IPS-15b (cell line): Measurements from ENCODE around the gene RIMOC1.

Experiments used
- H3K27me3 ChIP-seq: one replicate; pipeline ENCODE4 v1.6.1; 2013; ENCODE audit warnings: low read length; ENCODE audit not compliant: control insufficient read depth, insufficient read depth
- H3K36me3 ChIP-seq: one replicate; pipeline ENCODE4 v1.6.1; 2013; ENCODE audit warnings: low read length; ENCODE audit not compliant: control insufficient read depth, insufficient read depth
- H3K4me1 ChIP-seq: one replicate; pipeline ENCODE4 v1.6.1; 2013; ENCODE audit warnings: mild to moderate bottlenecking, low read length; ENCODE audit not compliant: control insufficient read depth, insufficient read depth
- H3K4me3 ChIP-seq: one replicate; pipeline ENCODE4 v1.5.1; 2013; ENCODE audit warnings: low read depth, low read length
- H3K9ac ChIP-seq: one replicate; pipeline ENCODE4 v1.6.1; 2013; ENCODE audit warnings: low read depth, mild to moderate bottlenecking, low read length
- H3K9me3 ChIP-seq: one replicate; pipeline ENCODE4 v1.6.1; 2013; ENCODE audit warnings: mild to moderate bottlenecking, low read length; ENCODE audit not compliant: control insufficient read depth, insufficient read depth

The RIMOC1 gene

GRCh38 chr5:41893074-41893851, 10.9 kb upstream of the RIMOC1 start:
- no peak overlapping the region for H3K4me3 ChIP-seq
- no peaks in the 10 kb centered on the region for H3K36me3 ChIP-seq
- H3K27me3 ChIP-seq, result no peaks in the 10 kb centered on the region
- H3K4me1 ChIP-seq, result no peaks in the 10 kb centered on the region
- H3K9ac ChIP-seq, result no peak overlapping the region
- H3K9me3 ChIP-seq, result no peaks in the 10 kb centered on the region

GRCh38 chr5:41896230-41896629, 7.9 kb upstream of the RIMOC1 start:
- Histone ChIP-seq H3K9me3 (no peaks in the 10 kb centered on the region), H3K4me3 (no peak overlapping the region), H3K27me3 (no peaks in the 10 kb centered on the region), H3K36me3 (no peaks in the 10 kb centered on the region), H3K9ac (no peak overlapping the region), H3K4me1 (no peaks in the 10 kb centered on the region)

- no peaks in the 10 kb centered on the region for H3K4me1 ChIP-seq
- no peak overlapping the region for H3K9ac ChIP-seq
- H3K9me3 ChIP-seq, result no peaks in the 10 kb centered on the region
- no peaks in the 10 kb centered on the region for H3K36me3 ChIP-seq
- peak overlapping the region; percentile 76 for H3K4me3 ChIP-seq
- no peaks in the 10 kb centered on the region for H3K27me3 ChIP-seq
Measured at GRCh38 chr5:41903382-41903891, 707 bp upstream of the RIMOC1 start.

- H3K9me3 ChIP-seq, result no peaks in the 10 kb centered on the region
- H3K36me3 ChIP-seq, result peaks cover 4% of the 10 kb centered on the region
- H3K9ac ChIP-seq, result no peak overlapping the region
- H3K4me1 ChIP-seq, result no peaks in the 10 kb centered on the region
- no peak overlapping the region for H3K4me3 ChIP-seq
- no peaks in the 10 kb centered on the region for H3K27me3 ChIP-seq
Measured at GRCh38 chr5:41906151-41906550, 2.0 kb downstream of the RIMOC1 start.

DNA sequence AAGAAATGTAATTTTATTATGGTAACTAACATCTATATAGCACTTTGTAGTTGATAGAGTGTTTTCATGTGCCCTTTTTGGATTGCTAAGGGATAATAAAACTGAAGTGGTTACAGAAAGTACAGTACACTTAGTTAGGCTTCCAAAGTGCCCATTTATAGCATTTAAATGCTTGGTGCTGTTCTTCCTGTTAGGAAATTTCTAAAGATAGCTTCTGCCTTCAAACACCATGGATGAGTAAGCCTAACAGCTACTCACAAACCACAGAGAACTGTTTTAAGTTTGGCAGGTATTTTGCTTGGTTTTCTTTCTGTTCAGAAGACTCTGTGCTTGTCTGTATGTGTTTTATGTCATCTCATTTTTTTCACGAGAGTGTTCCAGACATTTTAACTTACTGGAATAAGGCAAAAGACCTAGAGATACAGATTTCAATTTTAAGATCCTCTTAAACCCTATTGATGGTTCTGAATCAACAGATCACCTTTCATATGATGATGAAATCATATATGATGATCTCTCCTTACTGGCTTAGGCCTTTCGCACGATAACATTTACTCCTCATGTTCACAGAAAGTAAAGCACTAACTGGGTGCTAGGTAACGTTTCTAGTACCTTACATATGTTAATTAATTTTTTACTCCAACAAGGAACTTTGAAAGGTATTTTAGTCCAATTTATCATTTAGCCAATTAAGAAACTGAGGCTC, 4.4 kb downstream of the RIMOC1 start:
- no peak overlapping the region for H3K4me3 ChIP-seq
- H3K36me3 ChIP-seq, result peaks cover 13% of the 10 kb centered on the region
- H3K4me1 ChIP-seq, result no peaks in the 10 kb centered on the region
- H3K27me3 ChIP-seq, result no peaks in the 10 kb centered on the region
- no peaks in the 10 kb centered on the region for H3K9me3 ChIP-seq
- H3K9ac ChIP-seq, result no peak overlapping the region

DNA sequence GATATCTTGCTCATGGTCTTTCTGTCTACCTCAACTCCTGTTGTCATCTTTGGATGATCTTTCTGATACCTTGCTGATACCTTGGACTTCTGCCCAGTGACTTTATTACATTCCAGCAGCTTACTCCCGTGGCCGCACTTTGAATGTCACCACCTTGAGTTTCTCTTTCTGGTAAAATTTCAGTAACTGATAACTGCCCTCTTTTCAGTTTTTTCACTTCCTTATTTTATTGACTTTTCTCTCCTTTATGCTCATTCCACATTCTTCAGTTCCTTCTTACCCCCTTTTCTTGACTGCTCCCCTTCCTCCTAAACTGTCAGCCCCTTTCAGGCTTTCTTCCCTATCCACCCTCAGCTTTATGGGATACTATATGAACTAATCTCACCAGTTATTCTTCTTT, 14.0 kb downstream of the RIMOC1 start:
- Histone ChIP-seq H3K4me3 (no peak overlapping the region), H3K36me3 (no peaks in the 10 kb centered on the region), H3K9me3 (no peaks in the 10 kb centered on the region)

DNA sequence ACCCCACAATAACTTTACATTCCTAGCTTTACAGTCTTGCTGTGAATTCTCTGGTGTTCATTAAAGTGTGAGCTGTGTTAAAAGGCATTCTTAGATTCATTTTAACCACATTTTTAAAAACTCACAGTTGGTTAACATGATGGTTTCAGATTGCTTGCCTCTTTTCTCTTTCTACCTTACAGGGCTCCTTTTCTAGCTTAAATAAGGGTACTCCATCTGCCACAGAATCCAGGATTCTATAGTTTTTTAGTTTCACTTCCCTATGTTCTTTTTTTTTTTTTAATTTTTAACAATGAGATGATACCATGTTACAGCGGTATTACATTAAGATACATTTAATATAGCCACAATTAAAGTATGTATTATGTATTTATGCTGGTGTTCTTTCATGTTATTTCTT, 17.0 kb downstream of the RIMOC1 start:
- no peaks in the 10 kb centered on the region for H3K36me3 ChIP-seq
- H3K4me1 ChIP-seq, result peaks cover 8% of the 10 kb centered on the region
- H3K4me3 ChIP-seq, result no peak overlapping the region
- H3K9me3 ChIP-seq, result no peaks in the 10 kb centered on the region
- H3K9ac ChIP-seq, result no peak overlapping the region
- H3K27me3 ChIP-seq, result no peaks in the 10 kb centered on the region

More for the DNA sequence above, 14.0 kb downstream of the RIMOC1 start:
- Histone ChIP-seq H3K27me3 (no peaks in the 10 kb centered on the region), H3K4me1 (peaks cover 8% of the 10 kb centered on the region), H3K9ac (no peak overlapping the region)

GRCh38 chr5:41921874-41922273, 17.7 kb downstream of the RIMOC1 start:
- H3K27me3 ChIP-seq, result no peaks in the 10 kb centered on the region
- peaks cover 8% of the 10 kb centered on the region for H3K4me1 ChIP-seq
- H3K4me3 ChIP-seq, result no peak overlapping the region
- H3K36me3 ChIP-seq, result no peaks in the 10 kb centered on the region
- H3K9ac ChIP-seq, result no peak overlapping the region
- H3K9me3 ChIP-seq, result no peaks in the 10 kb centered on the region

GRCh38 chr5:41924526-41924871, 20.4 kb downstream of the RIMOC1 start:
- peak overlapping the region; percentile 77 for H3K4me3 ChIP-seq
- H3K36me3 ChIP-seq, result no peaks in the 10 kb centered on the region
- no peaks in the 10 kb centered on the region for H3K9me3 ChIP-seq
- H3K27me3 ChIP-seq, result no peaks in the 10 kb centered on the region
- peaks cover 8% of the 10 kb centered on the region for H3K4me1 ChIP-seq
- H3K9ac ChIP-seq, result peak overlapping the region; percentile 86

GRCh38 chr5:41924872-41925554, 20.9 kb downstream of the RIMOC1 start, which contains the start of gene FBXO4:
FBXO4 (plus strand) TSS chr5:41925281; CDS start chr5:41925310, 29 bp downstream.
- Histone ChIP-seq H3K27me3 (no peaks in the 10 kb centered on the region), H3K4me3 (peak within 1 kb of the TSS; percentile 77), H3K4me1 (peaks cover 8% of the 10 kb centered on the region), H3K9ac (peak within 1 kb of the TSS; percentile 86), H3K9me3 (no peaks in the 10 kb centered on the region), H3K36me3 (no peaks in the 10 kb centered on the region)

DNA sequence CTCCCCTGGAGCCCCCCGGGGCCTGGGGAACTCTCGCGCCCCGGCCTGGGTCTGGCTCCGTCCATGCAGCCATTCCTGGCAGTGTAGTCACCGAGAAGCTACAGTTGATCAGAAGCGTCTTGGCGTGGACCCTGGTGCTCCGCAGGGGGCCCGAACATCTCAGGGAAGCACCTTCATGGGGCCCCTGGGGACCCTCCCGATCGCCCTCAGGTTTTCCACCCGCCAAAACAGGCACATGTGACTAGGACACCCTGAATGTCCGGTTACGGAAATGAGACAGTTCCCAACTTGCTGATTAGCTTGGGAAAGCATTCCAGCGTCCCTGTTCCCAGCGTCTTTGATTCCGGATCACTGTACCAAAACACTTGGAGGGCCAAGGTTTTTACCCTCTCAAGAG, 21.4 kb downstream of the RIMOC1 start:
- Histone ChIP-seq H3K9me3 (no peaks in the 10 kb centered on the region), H3K4me1 (peaks cover 8% of the 10 kb centered on the region), H3K9ac (peak overlapping the region; percentile 86), H3K27me3 (no peaks in the 10 kb centered on the region), H3K36me3 (no peaks in the 10 kb centered on the region), H3K4me3 (peak overlapping the region; percentile 77)
